Ovary (tissue), 3 donors: ENCODE measurements around the gene RPLP2.

Experiments used
- CTCF ChIP-seq, 3 donors: fragments of 450-650 bp in 2 of 3; fragments of 200-600 bp in 1 of 3; IDR thresholded peaks; one replicate each; pipeline versions ENCODE4 v1.5.1 to v1.8.0; 2016 to 2022; ENCODE audit warnings: antibody characterized with exemption in 3 of 3, mild to moderate bottlenecking in 1 of 3
- EP300 ChIP-seq: sonication (generic); formaldehyde crosslinking; IDR thresholded peaks from one replicate; pipeline ENCODE4 v1.6.1; 2017; ENCODE audit warnings: antibody characterized with exemption
- POLR2A ChIP-seq: fragments of 450-650 bp; IDR thresholded peaks from one replicate; pipeline ENCODE4 v1.6.1; 2017; ENCODE audit warnings: antibody characterized with exemption, mild to moderate bottlenecking, moderate library complexity
- donor health status: DM: no; HTN: no; CAD: no.

DNA sequence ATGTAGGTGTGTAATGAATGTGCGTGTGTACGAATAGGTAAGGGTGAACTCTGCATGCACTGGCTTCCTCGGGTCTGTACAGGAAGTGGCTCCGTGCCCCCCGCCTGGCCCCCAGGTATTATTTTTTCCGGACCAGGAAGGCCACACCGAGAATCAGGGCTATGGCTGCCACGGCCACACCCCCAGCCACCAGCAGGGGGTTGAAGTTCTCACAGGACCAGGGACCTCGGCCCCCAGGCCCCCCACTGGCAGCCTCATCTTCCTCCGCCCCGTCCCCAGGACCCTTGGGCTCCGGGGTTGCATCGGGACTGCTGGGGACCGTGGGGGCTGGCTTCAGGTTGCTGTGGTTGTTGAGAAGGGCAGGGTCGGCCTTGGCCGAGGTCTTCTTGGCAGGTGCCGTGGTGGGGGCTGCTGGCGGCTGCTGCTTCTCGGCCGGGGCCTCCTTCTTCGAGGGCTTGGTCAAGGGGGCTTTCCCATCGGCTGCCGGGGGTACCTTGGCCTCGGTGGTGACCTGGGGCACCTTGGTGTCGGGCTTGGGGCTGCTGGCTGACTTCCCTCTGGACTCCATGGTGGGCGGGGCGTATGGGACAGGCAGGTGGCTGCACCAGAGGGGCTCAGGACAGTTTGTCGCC is 21.6 kb upstream of the RPLP2 start:
- TF ChIP-seq CTCF (IDR thresholded peaks at IDR 0.05) (no peak), EP300 (no peak), POLR2A (no peak)
